DMS153 treated with DMSO at 0.1 percent for 48 hours (cell line): ENCODE measurements around the gene DUSP8.

Experiments used
- DNase-seq: peaks from one replicate; lab custom pipeline; 2025; ENCODE audit not compliant: unreplicated experiment; lab: John Stamatoyannopoulos, UW

The DUSP8 gene

GRCh38 chr11:1567052-1567720 is 4.9 kb downstream of the DUSP8 start:
- no peak for DNase-seq

- no peak for DNase-seq
These were observed 5.6 kb downstream of the DUSP8 start for GRCh38 chr11:1566381-1567051.

GRCh38 chr11:1565904-1566247 is 6.2 kb downstream of the DUSP8 start:
- DNase-seq = no peak

- no peak for DNase-seq
These were observed 6.7 kb downstream of the DUSP8 start for GRCh38 chr11:1565173-1565903.

GRCh38 chr11:1564535-1565172 is 7.4 kb downstream of the DUSP8 start:
- no peak for DNase-seq

GRCh38 chr11:1563697-1564534 is 8.2 kb downstream of the DUSP8 start:
- DNase-seq = no peak

- no peak for DNase-seq
These were observed 8.9 kb downstream of the DUSP8 start for GRCh38 chr11:1563149-1563638.

- DNase-seq = no peak
These were observed 9.5 kb downstream of the DUSP8 start for GRCh38 chr11:1562469-1563148.

GRCh38 chr11:1561955-1562354 is 10.1 kb downstream of the DUSP8 start:
- DNase-seq = no peak

GRCh38 chr11:1561266-1561665 is 10.8 kb downstream of the DUSP8 start:
- no peak for DNase-seq

- DNase-seq = no peak
These were observed 11.3 kb downstream of the DUSP8 start for GRCh38 chr11:1560649-1561251.

- DNase-seq = no peak
These were observed 11.9 kb downstream of the DUSP8 start for GRCh38 chr11:1560002-1560648.

- DNase-seq = no peak
These were observed 12.7 kb downstream of the DUSP8 start for GRCh38 chr11:1559111-1559951.

- no peak for DNase-seq
These were observed 13.3 kb downstream of the DUSP8 start for GRCh38 chr11:1558775-1559110.

GRCh38 chr11:1557904-1558774 is 13.9 kb downstream of the DUSP8 start:
- DNase-seq = no peak

GRCh38 chr11:1557051-1557884 is 14.8 kb downstream of the DUSP8 start:
- no peak for DNase-seq
